Measurements from ENCODE around the gene PERCC1.

GRCh38 chr16:1416521-1416941 is 14.3 kb upstream of the PERCC1 start:
- TF ChIP-seq CTCF (IDR thresholded peaks at IDR 0.05) (no peak), POLR2AphosphoS5 (IDR thresholded peaks at IDR 0.05) (no peak), POLR2A (IDR thresholded peaks at IDR 0.05) (no peak)
